HCT116 (cell line): ENCODE results near the gene RGS12. TPM values are rescaled to one million over a fixed set of nuclear protein-coding genes. Genes with fewer than 3 reads are reported as not detected.

Source experiments
- ATAC-seq: fragments of 200-7000 bp; cut with Tn5 transposase; 2 replicates; pipeline ENCODE4 v1.9.1; 2020; ENCODE audit warnings: mild to moderate bottlenecking, moderate library complexity
- BruUV-seq: library from RNA; stranded (reverse); fragments of 400-500 nt; replicated peaks from 2 replicates; lab custom pipeline; 2021; lab: Mats Ljungman, UMichigan
- CTCF ChIA-PET: fragments of 300-600 bp; sonication (Branson Sonifier 250); formaldehyde crosslinking; loops from one replicate; lab custom pipeline; 2021; ENCODE audit warnings: antibody characterized with exemption; lab: Charles Lee
- POLR2A ChIA-PET: fragments of 300-600, 350-600 bp; sonication (Branson Sonifier 250); formaldehyde crosslinking; loops from one replicate; lab custom pipeline; 2021; ENCODE audit warnings: antibody characterized with exemption; lab: Charles Lee
- RAD21 ChIA-PET, 2 experiments: fragments of 300-600 bp; sonication (Branson Sonifier 250); formaldehyde crosslinking; loops; one replicate each; lab custom pipeline; 2023; ENCODE audit warnings: low total read pairs in 2 of 2; ENCODE audit not compliant: uncharacterized antibody in 2 of 2, unreplicated experiment in 2 of 2, low non-redundant PET in 1 of 2; lab: Charles Lee
- DNase-seq: peaks from one replicate; pipeline ENCODE4 v3.0.0-alpha.2; 2010; ENCODE audit warnings: low read depth, low spot score
- H2AFZ ChIP-seq: fragments of 200-600 bp; shearing (Covaris generic), sonication (generic); 2 replicates; pipeline ENCODE4 v1.6.1; 2017; ENCODE audit warnings: low read depth, mixed run types, mixed read lengths, antibody characterized with exemption, low read length; ENCODE audit not compliant: poor library complexity, severe bottlenecking
- H3K27ac ChIP-seq: 2 replicates; pipeline ENCODE4 v1.5.1; 2012; ENCODE audit warnings: low read depth, low read length
- H3K27me3 ChIP-seq: fragments of 200-600 bp; sonication (generic); 2 replicates; pipeline ENCODE4 v1.6.1; 2016; ENCODE audit warnings: mixed run types, low read length, mixed read lengths; ENCODE audit not compliant: insufficient read depth
- H3K36me3 ChIP-seq, 2 experiments: fragments of 200-500 bp in 1 of 2; fragments of 200-600 bp in 1 of 2; sonication (Bioruptor generic) in 1 of 2; sonication (generic) in 1 of 2; 2 replicates each; pipeline versions ENCODE4 v1.5.1 to v1.6.1; 2014 to 2016; ENCODE audit warnings: low read length in 2 of 2, inconsistent platforms in 1 of 2, mixed read lengths in 1 of 2, mixed run types in 1 of 2; ENCODE audit not compliant: insufficient read depth in 2 of 2, control insufficient read depth in 1 of 2
- H3K4me1 ChIP-seq, 2 experiments: fragments of 200-600 bp in 1 of 2; sonication (generic) in 1 of 2; 2 replicates each; pipeline versions ENCODE4 v1.5.1 to v1.6.1; 2012 to 2017; ENCODE audit warnings: low read length in 2 of 2, inconsistent platforms in 1 of 2, mild to moderate bottlenecking in 1 of 2, mixed read lengths in 1 of 2, mixed run types in 1 of 2, moderate library complexity in 1 of 2; ENCODE audit not compliant: insufficient read depth in 2 of 2, control insufficient read depth in 1 of 2
- H3K4me2 ChIP-seq: fragments of 200-600 bp; sonication (generic); 2 replicates; pipeline ENCODE4 v1.6.1; 2017; ENCODE audit warnings: mixed run types, low read length, mixed read lengths
- H3K4me3 ChIP-seq, 2 experiments: fragments of 200-600 bp in 1 of 2; sonication (generic) in 1 of 2; replicated peaks in 1 of 2; 2 replicates each; pipeline ENCODE4 v1.5.1; 2011 to 2016; ENCODE audit warnings: low read length in 2 of 2, control low read depth in 1 of 2, low read depth in 1 of 2, mild to moderate bottlenecking in 1 of 2, mixed read lengths in 1 of 2, mixed run types in 1 of 2
- H3K79me2 ChIP-seq: fragments of 200-600 bp; sonication (generic); 2 replicates; pipeline ENCODE4 v1.6.1; 2017; ENCODE audit warnings: mild to moderate bottlenecking, mixed run types, low read length, moderate library complexity, mixed read lengths; ENCODE audit not compliant: insufficient read depth
- H3K9ac ChIP-seq: fragments of 200-600 bp; sonication (generic); 2 replicates; pipeline ENCODE4 v1.6.1; 2016; ENCODE audit warnings: low read length, mixed read lengths
- H3K9me2 ChIP-seq: fragments of 200-600 bp; sonication (generic), shearing (Covaris generic); 2 replicates; pipeline ENCODE4 v1.6.1; 2017; ENCODE audit warnings: mixed run types, mild to moderate bottlenecking, moderate library complexity; ENCODE audit not compliant: insufficient read depth
- H3K9me3 ChIP-seq, 2 experiments: fragments of 200-500 bp in 1 of 2; fragments of 200-600 bp in 1 of 2; sonication (Bioruptor generic) in 1 of 2; sonication (generic) in 1 of 2; 2 replicates each; pipeline ENCODE4 v1.6.1; 2014 to 2017; ENCODE audit warnings: low read length in 2 of 2, mixed read lengths in 2 of 2, inconsistent platforms in 1 of 2, low read depth in 1 of 2, mild to moderate bottlenecking in 1 of 2, mixed run types in 1 of 2, moderate library complexity in 1 of 2; ENCODE audit not compliant: control insufficient read depth in 1 of 2, insufficient read depth in 1 of 2
- H4K20me1 ChIP-seq: fragments of 200-600 bp; sonication (generic), shearing (Covaris generic); 2 replicates; pipeline ENCODE4 v1.6.1; 2017; ENCODE audit warnings: mixed run types, mild to moderate bottlenecking, moderate library complexity; ENCODE audit not compliant: insufficient read depth
- CBX3 ChIP-seq: IDR thresholded peaks from 2 replicates; pipeline ENCODE4 v1.6.1; 2012; ENCODE audit warnings: low read depth
- CEBPB ChIP-seq: IDR thresholded peaks from 2 replicates; pipeline ENCODE4 v1.6.1; 2012; ENCODE audit warnings: low read depth
- CTCF ChIP-seq, 3 experiments: fragments of 200-600 bp in 1 of 3; sonication (generic) in 1 of 3; IDR thresholded peaks in 2 of 3; conservative IDR thresholded peaks in 1 of 3; 2 replicates each; pipeline ENCODE4 v1.5.1; 2012 to 2017; ENCODE audit warnings: low read depth in 2 of 3, low read length in 2 of 3, antibody characterized with exemption in 1 of 3, borderline replicate concordance in 1 of 3, control low read depth in 1 of 3, mild to moderate bottlenecking in 1 of 3, mixed read lengths in 1 of 3, mixed run types in 1 of 3, moderate library complexity in 1 of 3; ENCODE audit not compliant: insufficient read depth in 1 of 3
- ELF1 ChIP-seq: IDR thresholded peaks from 2 replicates; pipeline ENCODE4 v1.6.1; 2012; ENCODE audit warnings: low read depth, borderline replicate concordance
- JUND ChIP-seq: IDR thresholded peaks from 2 replicates; pipeline ENCODE4 v1.6.1; 2012
- MAX ChIP-seq: IDR thresholded peaks from 2 replicates; pipeline ENCODE4 v1.6.1; 2012
- POLR2AphosphoS5 ChIP-seq: IDR thresholded peaks from 2 replicates; pipeline ENCODE4 v1.6.1; 2011; ENCODE audit warnings: mild to moderate bottlenecking, low read depth, low read length, moderate library complexity
- TCF7L2 ChIP-seq: IDR thresholded peaks from 2 replicates; pipeline ENCODE4 v1.7.0; 2011; ENCODE audit warnings: borderline replicate concordance, inconsistent platforms; ENCODE audit not compliant: insufficient read depth, insufficient read length; ENCODE audit errors: extremely low read depth
- YY1 ChIP-seq: IDR thresholded peaks from 2 replicates; pipeline ENCODE4 v1.6.1; 2011; ENCODE audit warnings: low read length, low read depth, moderate library complexity, mild to moderate bottlenecking; ENCODE audit not compliant: insufficient replicate concordance; ENCODE audit errors: extremely low read depth
- ZNF274 ChIP-seq: fragments of 200-500 bp; sonication (Bioruptor generic); IDR thresholded peaks from 2 replicates; pipeline ENCODE4 v1.6.1; 2014; ENCODE audit warnings: mild to moderate bottlenecking, low read depth, low read length, inconsistent platforms
- intact Hi-C: fragments of 100-400 bp; cut with micrococcal nuclease; formaldehyde crosslinking; loops from 2 replicates; pipeline ENCODE4 v1.10.0; 2022
- total RNA-seq: library from RNA; stranded (reverse); gene quantifications from one replicate; pipeline ENCODE4 v1.2.1, GENCODE V29; 2021; ENCODE audit not compliant: unreplicated experiment
- TF ChIP-seq, protein P1 (sequence below): IDR thresholded peaks from 2 replicates; pipeline ENCODE4 v1.6.1; 2012

Gene RGS12
- total RNA-seq, 1 experiment from 2014 or later, result 22.2 TPM

- H3K4me2 ChIP-seq, result no peak overlapping the region
- ATAC-seq (no peak), DNase-seq (no peak)
- H3K9me3 ChIP-seq, result no peaks in the 10 kb centered on the region
- TF ChIP-seq TCF7L2 (no peak), JUND (no peak), CTCF (IDR thresholded peaks at IDR 0.05 in 2 of 3, conservative IDR thresholded peaks at IDR 0.05 in 1 of 3; ENCODE audit: borderline replicate concordance in 1 of 3, insufficient read depth in 1 of 3, low read depth in 2 of 3, low read length in 2 of 3) (no peak), POLR2AphosphoS5 (no peak), ELF1 (no peak), CEBPB (no peak), ZNF274 (no peak), MAX (no peak), CBX3 (no peak), YY1 (no peak)
- TF ChIP-seq, protein P1, sequence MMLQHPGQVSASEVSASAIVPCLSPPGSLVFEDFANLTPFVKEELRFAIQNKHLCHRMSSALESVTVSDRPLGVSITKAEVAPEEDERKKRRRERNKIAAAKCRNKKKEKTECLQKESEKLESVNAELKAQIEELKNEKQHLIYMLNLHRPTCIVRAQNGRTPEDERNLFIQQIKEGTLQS, result no peak
- H3K27ac ChIP-seq, result no peak overlapping the region
- no peaks in the 10 kb centered on the region for H3K4me1 ChIP-seq
- ChIA-PET POLR2A (no interaction called here), CTCF (no interaction called here), RAD21 (no interaction called here)
- H3K9me2 ChIP-seq, result no peaks in the 10 kb centered on the region
- H3K9ac ChIP-seq, result no peak overlapping the region
- H2AFZ ChIP-seq, result no peak overlapping the region
- H4K20me1 ChIP-seq, result no peaks in the 10 kb centered on the region
- H3K4me3 ChIP-seq, result no peak overlapping the region
- H3K79me2 ChIP-seq, result no peaks in the 10 kb centered on the region
- intact Hi-C loops, result no loop called here
- no peaks in the 10 kb centered on the region for H3K27me3 ChIP-seq
- no peaks in the 10 kb centered on the region for H3K36me3 ChIP-seq
- no TSS peak for BruUV-seq
Observed at GRCh38 chr4:3247399-3248177, 45.2 kb upstream of the RGS12 start.
